IMR-90 (cell line): ENCODE data around the gene PCDHGC4. TPM values are rescaled to one million over a fixed set of nuclear protein-coding genes. Genes with fewer than 3 reads are reported as not detected.

Experiments
- BHLHE40 ChIP-seq: fragments of 150-350 bp; IDR thresholded peaks from 2 replicates; pipeline ENCODE4 v1.6.1; 2016; ENCODE audit warnings: mild to moderate bottlenecking, low read depth, low read length
- CEBPB ChIP-seq: IDR thresholded peaks from 2 replicates; pipeline ENCODE4 v1.6.1; 2012; ENCODE audit warnings: low read depth, low read length, improper control_type of control experiment
- MAFK ChIP-seq: IDR thresholded peaks from 2 replicates; pipeline ENCODE4 v1.6.1; 2012; ENCODE audit warnings: low read depth, low read length, improper control_type of control experiment
- RAD21 ChIP-seq: IDR thresholded peaks from 2 replicates; pipeline ENCODE4 v1.6.1; 2012; ENCODE audit warnings: low read length, improper control_type of control experiment
- RCOR1 ChIP-seq: IDR thresholded peaks from 2 replicates; pipeline ENCODE4 v1.6.1; 2012; ENCODE audit warnings: mild to moderate bottlenecking, low read length, improper control_type of control experiment; ENCODE audit not compliant: insufficient replicate concordance
- SMC3 ChIP-seq: fragments of 150-350 bp; IDR thresholded peaks from 2 replicates; pipeline ENCODE4 v1.6.1; 2016; ENCODE audit warnings: low read depth, mild to moderate bottlenecking, antibody characterized with exemption, low read length, moderate library complexity
- polyA plus RNA-seq, 3 experiments: library from polyadenylated mRNA; depleted of rRNA; stranded (reverse); fragments of >200 nt; gene quantifications; 2 replicates each; pipeline ENCODE4 v1.2.3, GENCODE V29; 2012; ENCODE audit warnings: low replicate concordance in 1 of 3
- total RNA-seq: library from RNA; depleted of rRNA; stranded (reverse); fragments of >200 nt; gene quantifications from 2 replicates; pipeline ENCODE4 v1.2.3, GENCODE V29; 2012

Gene PCDHGC4
- total and polyA plus RNA-seq, 2 of the 4 experiments (the other 2 are of a cell fraction): 0.65 to 1.6 TPM

- TF ChIP-seq MAFK (no peak), CEBPB (no peak), RCOR1 (no peak), SMC3 (no peak), BHLHE40 (no peak), RAD21 (no peak)
These were observed 27.0 kb downstream of the PCDHGC4 start (continued) for GRCh38 chr5:141511771-141512325.
